K562 (cell line): ENCODE measurements around the gene FTL. TPM values are rescaled to one million over a fixed set of nuclear protein-coding genes. Genes with fewer than 3 reads are reported as not detected.

Experiments
- ATF4 ChIP-seq: fragments of 450-650 bp; formaldehyde crosslinking; IDR thresholded peaks from 2 replicates; pipeline ENCODE4 v1.4.0; 2022; ENCODE audit warnings: mild to moderate bottlenecking, moderate library complexity
- CBX5 ChIP-seq: IDR thresholded peaks from 2 replicates; pipeline ENCODE4 v1.6.1; 2014; ENCODE audit warnings: low read depth, borderline replicate concordance
- CREBBP ChIP-seq: IDR thresholded peaks from one replicate; pipeline ENCODE4 v1.6.1; 2012; ENCODE audit warnings: low read depth, mild to moderate bottlenecking, control low read depth, inconsistent platforms, low read length
- E2F8 ChIP-seq: fragments of 450-650 bp; IDR thresholded peaks from 2 replicates; pipeline ENCODE4 v1.7.1; 2018; ENCODE audit warnings: mild to moderate bottlenecking, low read depth; ENCODE audit not compliant: partially characterized antibody
- ETS2 ChIP-seq: IDR thresholded peaks from 2 replicates; pipeline ENCODE4 v1.6.1; 2016; ENCODE audit warnings: borderline replicate concordance, missing genetic modification characterization, mild to moderate bottlenecking, moderate library complexity, missing compliant biosample characterization; ENCODE audit not compliant: poor library complexity, severe bottlenecking
- GABPB2 ChIP-seq: fragments of 250-450 bp; sonication (Bioruptor Pico); conservative IDR thresholded peaks from 2 replicates; pipeline ENCODE4 v1.5.1; 2021; ENCODE audit warnings: mild to moderate bottlenecking
- GTF2A2 ChIP-seq: IDR thresholded peaks from 2 replicates; pipeline ENCODE4 v1.6.1; 2016; ENCODE audit warnings: mild to moderate bottlenecking, missing genetic modification characterization, missing compliant biosample characterization
- HDAC8 ChIP-seq: fragments of 450-650 bp; IDR thresholded peaks from 2 replicates; pipeline ENCODE4 v1.6.1; 2016; ENCODE audit warnings: mild to moderate bottlenecking, missing genetic modification characterization, moderate library complexity, missing compliant biosample characterization
- HNRNPL ChIP-seq: fragments of 200-400 bp; formaldehyde crosslinking; IDR thresholded peaks from 2 replicates; pipeline ENCODE4 v1.6.1; 2017; ENCODE audit warnings: low read depth, mild to moderate bottlenecking, low read length
- MAZ ChIP-seq, 2 experiments: fragments of 450-650 bp in 1 of 2; sonication (generic) in 1 of 2; formaldehyde crosslinking; IDR thresholded peaks in 1 of 2; conservative IDR thresholded peaks in 1 of 2; 2 replicates each; pipeline versions ENCODE4 v1.4.0 to v1.5.0; 2020; ENCODE audit warnings: mild to moderate bottlenecking in 1 of 2, missing genetic modification reagents in 1 of 2
- MYNN ChIP-seq, 2 experiments: sonication (generic); formaldehyde crosslinking in 1 of 2; IDR thresholded peaks; 2 replicates each; pipeline versions ENCODE4 v1.5.0 to v1.6.1; 2016 to 2020; ENCODE audit warnings: antibody characterized with exemption in 1 of 2, missing genetic modification reagents in 1 of 2
- PCBP2 ChIP-seq: fragments of 200-400 bp; formaldehyde crosslinking; IDR thresholded peaks from 2 replicates; pipeline ENCODE4 v1.6.1; 2018; ENCODE audit warnings: low read length, low read depth, mild to moderate bottlenecking, moderate library complexity; ENCODE audit not compliant: poor library complexity, severe bottlenecking
- PML ChIP-seq: IDR thresholded peaks from 2 replicates; pipeline ENCODE4 v1.6.1; 2012; ENCODE audit warnings: low read length, inconsistent platforms
- RAD51 ChIP-seq: fragments of 450-650 bp; IDR thresholded peaks from 2 replicates; pipeline ENCODE4 v1.7.1; 2016; ENCODE audit warnings: low read depth, mild to moderate bottlenecking, borderline replicate concordance
- RBBP5 ChIP-seq: fragments of 200-600 bp; sonication (generic); IDR thresholded peaks from 2 replicates; pipeline ENCODE4 v1.6.1; 2012; ENCODE audit warnings: borderline replicate concordance, mild to moderate bottlenecking, low read length, control low read depth, inconsistent platforms; ENCODE audit not compliant: insufficient read depth, poor library complexity, severe bottlenecking
- SIN3A ChIP-seq, 2 experiments: fragments of 150-350 bp in 1 of 2; IDR thresholded peaks; 2 replicates each; pipeline ENCODE4 v1.6.1; 2011 to 2016; ENCODE audit warnings: borderline replicate concordance in 2 of 2, low read depth in 2 of 2, low read length in 2 of 2, mild to moderate bottlenecking in 2 of 2, moderate library complexity in 2 of 2; ENCODE audit not compliant: control insufficient read depth in 1 of 2
- SNRNP70 ChIP-seq: fragments of 200-400 bp; formaldehyde crosslinking; optimal IDR thresholded peaks from 2 replicates; pipeline ENCODE3; 2017; ENCODE audit warnings: low read depth, low read length
- THRA ChIP-seq: fragments of 450-650 bp; IDR thresholded peaks from 2 replicates; pipeline ENCODE4 v1.6.1; 2017; ENCODE audit warnings: mild to moderate bottlenecking, moderate library complexity
- ZNF134 ChIP-seq: fragments of 250-450 bp; sonication (Bioruptor Pico); conservative IDR thresholded peaks from 2 replicates; pipeline ENCODE4 v1.4.0; 2020
- ZNF175 ChIP-seq: fragments of 200-800 bp; sonication (Bioruptor generic); IDR thresholded peaks from 2 replicates; pipeline ENCODE4 v1.6.1; 2016; ENCODE audit warnings: low read depth, mild to moderate bottlenecking, missing genetic modification characterization, missing compliant biosample characterization
- ZNF24 ChIP-seq: fragments of 450-650 bp; IDR thresholded peaks from 2 replicates; pipeline ENCODE4 v1.6.1; 2016
- ZNF274 ChIP-seq: IDR thresholded peaks from 2 replicates; pipeline ENCODE4 v1.6.1; 2011; ENCODE audit warnings: low read depth, mild to moderate bottlenecking, low read length, moderate library complexity, borderline replicate concordance
- ZNF41 ChIP-seq: fragments of 250-450 bp; sonication (Bioruptor Pico); conservative IDR thresholded peaks from 2 replicates; pipeline ENCODE4 v1.4.0; 2020; ENCODE audit warnings: mild to moderate bottlenecking
- polyA plus RNA-seq, 8 experiments: library from polyadenylated mRNA; depleted of rRNA in 4 of 8; stranded (reverse) in 5 of 8; unstranded in 3 of 8; fragments of >200 nt; fragmentation: Nextera tagmentation in 2 of 8; fragmentation: Illumina TruSeq in 1 of 8; extraction: Ambion mirVana in 2 of 8; extraction: Trizol in 1 of 8; gene quantifications; 2 replicates each; pipeline versions ENCODE4 v1.2.1 to v1.2.3, GENCODE V29; 2011 to 2014; ENCODE audit warnings: inconsistent platforms in 1 of 8, missing spikeins in 1 of 8
- total RNA-seq, 7 experiments: library from RNA; depleted of rRNA in 6 of 7; stranded (reverse); fragments of >200 nt in 6 of 7; fragmentation: Illumina TruSeq in 2 of 7; extraction: Trizol in 2 of 7; gene quantifications; 2 replicates each; pipeline versions ENCODE4 v1.2.1 to v1.2.3, GENCODE V29; 2011 to 2021; ENCODE audit warnings: low replicate concordance in 1 of 7

Gene FTL
- total and polyA plus RNA-seq, 9 of the 15 experiments (the other 6 are each of a cell fraction or from before 2014, with no cell fraction given): 1,231 to 27,415 (median 3,965) TPM

GRCh38 chr19:48965806-48966540, 864 bp downstream of the FTL start (continued):
- no peak for TF ChIP-seq ETS2 (tag)
- no peak for TF ChIP-seq ZNF274
- no peak for TF ChIP-seq MYNN (IDR thresholded peaks at IDR 0.05)
- TF ChIP-seq MYNN (CRISPR knock-in tag; IDR thresholded peaks at IDR 0.05): no peak
- TF ChIP-seq RAD51: no peak
- TF ChIP-seq SNRNP70: peak; percentile 52
- no peak for TF ChIP-seq ZNF175 (CRISPR knock-in tag)
- no peak for TF ChIP-seq E2F8
- TF ChIP-seq ZNF24: no peak
- TF ChIP-seq HDAC8 (tag): no peak
- peak; percentile 6; the same call in 1 of the 2 replicates for TF ChIP-seq ATF4 (CRISPR knock-in tag)
- no peak for TF ChIP-seq ZNF41 (CRISPR knock-in tag)
- no peak for TF ChIP-seq RBBP5
- no peak for TF ChIP-seq GTF2A2 (tag)
- TF ChIP-seq HNRNPL: 0 out of 2 replicates have a peak, but pooled peaks have one; percentile 67
- no peak for TF ChIP-seq ZNF134 (CRISPR knock-in tag)
- TF ChIP-seq MAZ (CRISPR knock-in tag; conservative IDR thresholded peaks at IDR 0.05 in 1 of 2, IDR thresholded peaks at IDR 0.05 in 1 of 2): no peak; a peak in 1 of 4 replicates
- TF ChIP-seq SIN3A (IDR thresholded peaks at IDR 0.05; ENCODE audit: borderline replicate concordance in 2 of 2, control insufficient read depth in 1 of 2, low read depth in 2 of 2, low read length in 2 of 2): peak in 1 of 2 experiments; percentile 3; a peak in 1 of 4 replicates
- TF ChIP-seq GABPB2 (CRISPR knock-in tag): peak; percentile 12; the same call in 1 of the 2 replicates
- TF ChIP-seq CREBBP: no peak
- no peak for TF ChIP-seq THRA
- TF ChIP-seq PML: no peak; the same call in 1 of the 2 replicates
- TF ChIP-seq CBX5: no peak
- no peak for TF ChIP-seq PCBP2
